WTC11 (cell line): ENCODE measurements around the gene C10orf71.

Experiments used
- CREB1 ChIP-seq: sonication (generic); formaldehyde crosslinking; IDR thresholded peaks from 2 replicates; pipeline ENCODE4 v1.8.0; 2023; ENCODE audit warnings: mild to moderate bottlenecking, missing genetic modification reagents
- CTCF ChIP-seq: fragments of 200-600 bp; IDR thresholded peaks from 2 replicates; pipeline ENCODE4 v1.8.0; 2022; ENCODE audit warnings: antibody characterized with exemption
- ESRRA ChIP-seq: sonication (generic); formaldehyde crosslinking; IDR thresholded peaks from 2 replicates; pipeline ENCODE4 v1.8.1; 2022; ENCODE audit warnings: mild to moderate bottlenecking, missing genetic modification reagents, borderline replicate concordance
- FOXK1 ChIP-seq: sonication (generic); formaldehyde crosslinking; IDR thresholded peaks from 2 replicates; pipeline ENCODE4 v1.8.0; 2022; ENCODE audit warnings: mild to moderate bottlenecking, moderate library complexity, missing genetic modification reagents
- NR2C2 ChIP-seq: sonication (generic); formaldehyde crosslinking; IDR thresholded peaks from 2 replicates; pipeline ENCODE4 v1.8.0; 2022; ENCODE audit warnings: mild to moderate bottlenecking, missing genetic modification reagents
- NR3C1 ChIP-seq: sonication (generic); formaldehyde crosslinking; conservative IDR thresholded peaks from 2 replicates; pipeline ENCODE4 v1.8.1; 2023; ENCODE audit warnings: low read depth, mild to moderate bottlenecking, missing genetic modification reagents
- PRDM15 ChIP-seq: sonication (generic); formaldehyde crosslinking; IDR thresholded peaks from 2 replicates; pipeline ENCODE4 v1.8.0; 2022; ENCODE audit warnings: missing genetic modification reagents
- SMAD3 ChIP-seq: sonication (generic); formaldehyde crosslinking; IDR thresholded peaks from 2 replicates; pipeline ENCODE4 v1.8.0; 2022; ENCODE audit warnings: missing genetic modification reagents, mild to moderate bottlenecking, borderline replicate concordance
- SP1 ChIP-seq: sonication (generic); formaldehyde crosslinking; conservative IDR thresholded peaks from 2 replicates; pipeline ENCODE4 v1.8.1; 2022; ENCODE audit warnings: missing genetic modification reagents
- TEAD4 ChIP-seq: sonication (generic); formaldehyde crosslinking; IDR thresholded peaks from 2 replicates; pipeline ENCODE4 v1.8.0; 2022; ENCODE audit warnings: mild to moderate bottlenecking, missing genetic modification reagents
- USF2 ChIP-seq: sonication (generic); formaldehyde crosslinking; IDR thresholded peaks from 2 replicates; pipeline ENCODE4 v1.8.1; 2023; ENCODE audit warnings: mild to moderate bottlenecking, missing genetic modification reagents, moderate library complexity
- ZBTB43 ChIP-seq: sonication (generic); formaldehyde crosslinking; IDR thresholded peaks from 2 replicates; pipeline ENCODE4 v1.8.1; 2023; ENCODE audit warnings: mild to moderate bottlenecking, missing genetic modification reagents
- ZNF121 ChIP-seq: sonication (generic); formaldehyde crosslinking; IDR thresholded peaks from 2 replicates; pipeline ENCODE4 v1.8.0; 2023; ENCODE audit warnings: missing genetic modification reagents
- ZNF671 ChIP-seq: fragments of 250-450 bp; sonication (Bioruptor Pico); IDR thresholded peaks from 2 replicates; pipeline ENCODE4 v1.8.0; 2021; ENCODE audit warnings: mild to moderate bottlenecking

GRCh38 chr10:49290131-49290530, 8.8 kb upstream of the C10orf71 start:
- no peak for TF ChIP-seq CTCF
- TF ChIP-seq ESRRA (CRISPR knock-in tag), result no peak
- TF ChIP-seq FOXK1 (CRISPR knock-in tag), result no peak
- no peak for TF ChIP-seq SP1 (CRISPR knock-in tag)
- TF ChIP-seq SMAD3 (CRISPR knock-in tag), result no peak
- no peak for TF ChIP-seq CREB1
- no peak for TF ChIP-seq NR3C1 (CRISPR knock-in tag)
- no peak for TF ChIP-seq NR2C2 (CRISPR knock-in tag)
- TF ChIP-seq ZBTB43 (CRISPR knock-in tag), result no peak
- no peak for TF ChIP-seq ZNF121
- no peak for TF ChIP-seq ZNF671 (CRISPR knock-in tag)
- no peak for TF ChIP-seq PRDM15 (CRISPR knock-in tag)
- no peak for TF ChIP-seq TEAD4 (CRISPR knock-in tag)
- TF ChIP-seq USF2, result no peak
